Smooth muscle cell (in vitro differentiated cells): Measurements from ENCODE around the gene GALNT12. TPM values are rescaled to one million over a fixed set of nuclear protein-coding genes. Genes with fewer than 3 reads are reported as not detected.

ENCODE experiments used
- DNase-seq: peaks from one replicate; lab custom pipeline; 2025; ENCODE audit not compliant: unreplicated experiment; lab: John Stamatoyannopoulos, UW
- H2AFZ ChIP-seq: fragments of 200-600 bp; sonication (generic); 2 replicates; pipeline ENCODE4 v1.6.0; 2016; ENCODE audit warnings: antibody characterized with exemption, low read depth, mild to moderate bottlenecking
- H3F3A ChIP-seq: fragments of 200-600 bp; sonication (generic); 2 replicates; pipeline ENCODE4 v1.6.0; 2017; ENCODE audit warnings: antibody characterized with exemption, low read depth
- H3K27ac ChIP-seq: fragments of 200-600 bp; sonication (generic); 2 replicates; pipeline ENCODE4 v1.5.1; 2016; ENCODE audit warnings: low read depth, mild to moderate bottlenecking
- H3K27me3 ChIP-seq: fragments of 200-600 bp; sonication (generic); 2 replicates; pipeline ENCODE4 v1.6.1; 2016; ENCODE audit warnings: low read depth, mild to moderate bottlenecking
- H3K36me3 ChIP-seq: fragments of 200-600 bp; sonication (generic); 2 replicates; pipeline ENCODE4 v1.5.1; 2016; ENCODE audit warnings: low read depth
- H3K4me1 ChIP-seq: fragments of 200-600 bp; sonication (generic); 2 replicates; pipeline ENCODE4 v1.5.1; 2016; ENCODE audit warnings: low read depth
- H3K4me2 ChIP-seq: fragments of 200-600 bp; sonication (generic); 2 replicates; pipeline ENCODE4 v1.6.0; 2016; ENCODE audit warnings: mild to moderate bottlenecking
- H3K4me3 ChIP-seq: fragments of 200-600 bp; sonication (generic); 2 replicates; pipeline ENCODE4 v1.5.1; 2016; ENCODE audit warnings: mild to moderate bottlenecking
- H3K79me2 ChIP-seq: fragments of 200-600 bp; sonication (generic); 2 replicates; pipeline ENCODE4 v1.6.0; 2016; ENCODE audit warnings: low read depth, mild to moderate bottlenecking
- H3K9ac ChIP-seq: fragments of 200-600 bp; sonication (generic); 2 replicates; pipeline ENCODE4 v1.6.0; 2016; ENCODE audit warnings: low read depth
- H3K9me3 ChIP-seq: fragments of 200-600 bp; sonication (generic); replicated peaks from 2 replicates; pipeline ENCODE4 v1.5.1; 2016; ENCODE audit warnings: low read depth
- H4K20me1 ChIP-seq: fragments of 200-600 bp; sonication (generic); 2 replicates; pipeline ENCODE4 v1.6.0; 2016; ENCODE audit warnings: low read depth
- WGBS: methylation state at CpG from one replicate; pipeline ENCODE4 v1.1.7; 2016; ENCODE audit warnings: low lambda C conversion rate; 5-methylcytosine and 5-hydroxymethylcytosine counted together
- polyA plus RNA-seq: library from polyadenylated mRNA; unstranded; fragments of >200 nt; fragmentation: Nextera tagmentation; extraction: Ambion mirVana; gene quantifications from 2 replicates; pipeline ENCODE4 v1.2.1, GENCODE V29; 2016
- total RNA-seq: library from RNA; depleted of rRNA; stranded (reverse); fragments of >200 nt; gene quantifications from 2 replicates; pipeline ENCODE4 v1.2.3, GENCODE V29; 2014
- TF ChIP-seq, protein P1 (sequence below): fragments of 200-600 bp; sonication (generic); IDR thresholded peaks from 2 replicates; pipeline ENCODE4 v1.5.1; 2017; ENCODE audit warnings: borderline replicate concordance, mild to moderate bottlenecking, antibody characterized with exemption; ENCODE audit not compliant: insufficient read depth, poor library complexity, severe bottlenecking

Gene GALNT12
- total and polyA plus RNA-seq, 2 experiments from 2014 or later: 1.7 to 4.0 TPM

DNA sequence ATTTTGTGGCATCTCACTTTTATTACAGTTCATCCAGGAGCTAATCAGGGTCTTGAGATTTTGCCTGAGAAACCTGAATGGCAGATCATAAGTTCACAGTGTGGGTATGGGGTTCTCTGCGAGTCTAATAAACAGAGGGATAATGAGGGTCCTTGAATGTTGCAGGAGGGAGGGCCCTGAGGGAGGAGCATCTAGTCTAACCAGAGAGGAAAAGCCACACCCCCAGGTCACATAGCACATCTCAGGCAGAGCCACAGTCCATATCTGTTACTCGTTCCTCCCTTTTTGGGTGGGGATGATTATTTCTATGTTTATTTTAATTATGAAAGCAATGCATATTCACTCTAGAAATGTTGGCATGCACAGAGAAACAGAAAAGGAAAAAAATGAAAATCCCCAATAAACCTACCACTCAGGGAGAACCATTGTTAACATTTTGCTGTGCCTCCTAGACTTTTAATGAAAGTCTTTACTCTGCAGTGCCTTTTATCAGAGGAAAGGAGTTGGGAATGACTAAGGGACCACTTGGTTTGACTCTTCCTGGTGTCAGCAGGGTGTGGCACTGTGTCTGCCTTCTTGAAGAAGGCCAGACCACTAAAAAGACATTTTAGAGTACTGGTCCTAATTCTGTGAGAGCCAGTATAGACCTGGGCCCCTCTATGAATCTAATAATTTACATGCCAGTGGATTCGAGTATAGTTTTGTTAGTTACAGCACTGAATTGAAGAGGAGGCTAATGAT, 2.8 kb downstream of the GALNT12 start:
- TF ChIP-seq, protein P1, sequence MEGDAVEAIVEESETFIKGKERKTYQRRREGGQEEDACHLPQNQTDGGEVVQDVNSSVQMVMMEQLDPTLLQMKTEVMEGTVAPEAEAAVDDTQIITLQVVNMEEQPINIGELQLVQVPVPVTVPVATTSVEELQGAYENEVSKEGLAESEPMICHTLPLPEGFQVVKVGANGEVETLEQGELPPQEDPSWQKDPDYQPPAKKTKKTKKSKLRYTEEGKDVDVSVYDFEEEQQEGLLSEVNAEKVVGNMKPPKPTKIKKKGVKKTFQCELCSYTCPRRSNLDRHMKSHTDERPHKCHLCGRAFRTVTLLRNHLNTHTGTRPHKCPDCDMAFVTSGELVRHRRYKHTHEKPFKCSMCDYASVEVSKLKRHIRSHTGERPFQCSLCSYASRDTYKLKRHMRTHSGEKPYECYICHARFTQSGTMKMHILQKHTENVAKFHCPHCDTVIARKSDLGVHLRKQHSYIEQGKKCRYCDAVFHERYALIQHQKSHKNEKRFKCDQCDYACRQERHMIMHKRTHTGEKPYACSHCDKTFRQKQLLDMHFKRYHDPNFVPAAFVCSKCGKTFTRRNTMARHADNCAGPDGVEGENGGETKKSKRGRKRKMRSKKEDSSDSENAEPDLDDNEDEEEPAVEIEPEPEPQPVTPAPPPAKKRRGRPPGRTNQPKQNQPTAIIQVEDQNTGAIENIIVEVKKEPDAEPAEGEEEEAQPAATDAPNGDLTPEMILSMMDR: no peak
- Histone ChIP-seq H3K4me3 (no peak overlapping the region), H3K9ac (no peak overlapping the region), H3F3A (peaks cover 8% of the 10 kb centered on the region), H3K27ac (no peak overlapping the region), H3K79me2 (no peaks in the 10 kb centered on the region), H2AFZ (no peak overlapping the region), H3K4me2 (no peak overlapping the region), H3K4me1 (peaks cover 29% of the 10 kb centered on the region), H3K36me3 (no peaks in the 10 kb centered on the region), H3K27me3 (peaks cover 17% of the 10 kb centered on the region), H3K9me3 (no peaks in the 10 kb centered on the region), H4K20me1 (no peaks in the 10 kb centered on the region)
- no peak for DNase-seq
- 68% methylated on average over 3 of the region's 3 CpGs for WGBS

GRCh38 chr9:98811051-98811650, 3.7 kb downstream of the GALNT12 start:
- Histone ChIP-seq H3K36me3 (no peaks in the 10 kb centered on the region), H3K27me3 (peaks cover 17% of the 10 kb centered on the region), H3K4me2 (no peak overlapping the region), H3K79me2 (no peaks in the 10 kb centered on the region), H4K20me1 (no peaks in the 10 kb centered on the region), H3K9ac (no peak overlapping the region), H3F3A (peaks cover 8% of the 10 kb centered on the region), H3K27ac (no peak overlapping the region), H3K4me1 (peaks cover 26% of the 10 kb centered on the region), H3K9me3 (no peaks in the 10 kb centered on the region), H3K4me3 (no peak overlapping the region), H2AFZ (no peak overlapping the region)
- TF ChIP-seq, protein P1: no peak
- DNase-seq: no peak
- 70% methylated on average over 2 of the region's 2 CpGs for WGBS

DNA sequence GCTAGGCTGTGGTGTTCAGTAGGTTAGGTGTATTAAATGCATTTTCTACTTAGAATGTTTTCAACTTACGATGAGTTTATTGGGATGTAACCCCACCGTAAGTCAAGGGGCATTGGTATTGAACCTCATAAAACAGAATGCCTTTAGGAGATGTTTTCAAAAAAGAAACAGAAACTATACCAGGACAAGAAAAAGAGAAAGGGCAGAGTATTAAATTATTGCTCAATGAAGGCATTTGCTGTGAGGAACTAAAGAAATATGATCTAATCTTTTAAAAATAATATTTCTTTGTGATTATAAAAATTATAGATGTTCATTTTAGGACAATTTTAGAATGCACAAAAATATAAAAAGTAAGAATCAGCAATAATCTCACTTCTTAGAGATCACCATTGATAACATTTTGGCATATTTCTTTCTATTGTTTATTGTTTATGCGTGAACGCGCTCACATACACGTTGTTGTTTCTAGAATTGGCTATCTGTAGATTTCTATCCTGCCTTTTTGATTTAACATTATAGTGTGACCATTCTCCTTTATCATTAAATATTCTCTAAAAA, 8.0 kb downstream of the GALNT12 start:
- H4K20me1 ChIP-seq: no peaks in the 10 kb centered on the region
- H3K4me3 ChIP-seq: no peak overlapping the region
- H2AFZ ChIP-seq: no peak overlapping the region
- H3K9ac ChIP-seq: no peak overlapping the region
- H3K79me2 ChIP-seq: no peaks in the 10 kb centered on the region
- no peaks in the 10 kb centered on the region for H3K36me3 ChIP-seq
- no peak for DNase-seq
- H3K4me2 ChIP-seq: no peak overlapping the region
- no peaks in the 10 kb centered on the region for H3K9me3 ChIP-seq
- no peaks in the 10 kb centered on the region for H3F3A ChIP-seq
- TF ChIP-seq, protein P1: no peak
- 96% methylated on average over 6 of the region's 6 CpGs for WGBS
- H3K4me1 ChIP-seq: peaks cover 6% of the 10 kb centered on the region
- no peaks in the 10 kb centered on the region for H3K27me3 ChIP-seq
- H3K27ac ChIP-seq: no peak overlapping the region
